Kidney epithelial cell (primary cell): ENCODE data around the gene PEX3. TPM values are rescaled to one million over a fixed set of nuclear protein-coding genes. Genes with fewer than 3 reads are reported as not detected.
A peak's percentile ranks its signal among the peaks of the same experiment; 100 is the strongest.

Experiments
- DNase-seq: peaks from one replicate; pipeline ENCODE4 v3.0.0-alpha.2; 2010; ENCODE audit warnings: low read depth
- H3K27me3 ChIP-seq: 2 replicates; pipeline ENCODE4 v1.6.0; 2011; ENCODE audit warnings: low read length; ENCODE audit not compliant: control insufficient read depth, insufficient read depth
- H3K36me3 ChIP-seq: 2 replicates; pipeline ENCODE4 v1.5.1; 2011; ENCODE audit warnings: low read length; ENCODE audit not compliant: control insufficient read depth, insufficient read depth
- H3K4me3 ChIP-seq: 2 replicates; pipeline ENCODE4 v1.5.1; 2011; ENCODE audit warnings: low read depth, mild to moderate bottlenecking, control low read depth, low read length
- total RNA-seq: library from RNA; depleted of rRNA; stranded (reverse); fragments of >200 nt; gene quantifications from 2 replicates; pipeline ENCODE4 v1.2.3, GENCODE V29; 2015
- TF ChIP-seq, protein P1 (sequence below): IDR thresholded peaks from 2 replicates; pipeline ENCODE4 v1.5.1; 2011; ENCODE audit warnings: mild to moderate bottlenecking, moderate library complexity, low read length, control low read depth, inconsistent platforms; ENCODE audit not compliant: insufficient read depth, poor library complexity, severe bottlenecking

The PEX3 gene
- total RNA-seq, 1 donor from 2014 or later = 11.4 TPM

GRCh38 chr6:143490775-143491174 is 40.2 kb downstream of the PEX3 start:
- DNase-seq = no peak
- TF ChIP-seq, protein P1, sequence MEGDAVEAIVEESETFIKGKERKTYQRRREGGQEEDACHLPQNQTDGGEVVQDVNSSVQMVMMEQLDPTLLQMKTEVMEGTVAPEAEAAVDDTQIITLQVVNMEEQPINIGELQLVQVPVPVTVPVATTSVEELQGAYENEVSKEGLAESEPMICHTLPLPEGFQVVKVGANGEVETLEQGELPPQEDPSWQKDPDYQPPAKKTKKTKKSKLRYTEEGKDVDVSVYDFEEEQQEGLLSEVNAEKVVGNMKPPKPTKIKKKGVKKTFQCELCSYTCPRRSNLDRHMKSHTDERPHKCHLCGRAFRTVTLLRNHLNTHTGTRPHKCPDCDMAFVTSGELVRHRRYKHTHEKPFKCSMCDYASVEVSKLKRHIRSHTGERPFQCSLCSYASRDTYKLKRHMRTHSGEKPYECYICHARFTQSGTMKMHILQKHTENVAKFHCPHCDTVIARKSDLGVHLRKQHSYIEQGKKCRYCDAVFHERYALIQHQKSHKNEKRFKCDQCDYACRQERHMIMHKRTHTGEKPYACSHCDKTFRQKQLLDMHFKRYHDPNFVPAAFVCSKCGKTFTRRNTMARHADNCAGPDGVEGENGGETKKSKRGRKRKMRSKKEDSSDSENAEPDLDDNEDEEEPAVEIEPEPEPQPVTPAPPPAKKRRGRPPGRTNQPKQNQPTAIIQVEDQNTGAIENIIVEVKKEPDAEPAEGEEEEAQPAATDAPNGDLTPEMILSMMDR = no peak
- Histone ChIP-seq H3K27me3 (no peaks in the 10 kb centered on the region), H3K36me3 (no peaks in the 10 kb centered on the region), H3K4me3 (no peak overlapping the region)

GRCh38 chr6:143496974-143497373 is 46.4 kb downstream of the PEX3 start:
- no peaks in the 10 kb centered on the region for H3K27me3 ChIP-seq
- TF ChIP-seq, protein P1 = no peak
- peaks cover 1% of the 10 kb centered on the region for H3K36me3 ChIP-seq
- no peak for DNase-seq
- no peak overlapping the region for H3K4me3 ChIP-seq

- TF ChIP-seq, protein P1 = no peak
- Histone ChIP-seq H3K36me3 (peaks cover 1% of the 10 kb centered on the region), H3K4me3 (no peak overlapping the region), H3K27me3 (no peaks in the 10 kb centered on the region)
- no peak for DNase-seq
These were observed 47.8 kb downstream of the PEX3 start for GRCh38 chr6:143498428-143498827.

GRCh38 chr6:143501851-143502250 is 51.2 kb downstream of the PEX3 start:
- Histone ChIP-seq H3K4me3 (no peak overlapping the region), H3K36me3 (peaks cover 1% of the 10 kb centered on the region), H3K27me3 (no peaks in the 10 kb centered on the region)
- TF ChIP-seq, protein P1 = peak; percentile 4
- DNase-seq = no peak

GRCh38 chr6:143504369-143504768 is 53.8 kb downstream of the PEX3 start:
- H3K27me3 ChIP-seq = no peaks in the 10 kb centered on the region
- H3K36me3 ChIP-seq = peaks cover 1% of the 10 kb centered on the region
- no peak overlapping the region for H3K4me3 ChIP-seq
- no peak for DNase-seq
- TF ChIP-seq, protein P1 = no peak

DNA sequence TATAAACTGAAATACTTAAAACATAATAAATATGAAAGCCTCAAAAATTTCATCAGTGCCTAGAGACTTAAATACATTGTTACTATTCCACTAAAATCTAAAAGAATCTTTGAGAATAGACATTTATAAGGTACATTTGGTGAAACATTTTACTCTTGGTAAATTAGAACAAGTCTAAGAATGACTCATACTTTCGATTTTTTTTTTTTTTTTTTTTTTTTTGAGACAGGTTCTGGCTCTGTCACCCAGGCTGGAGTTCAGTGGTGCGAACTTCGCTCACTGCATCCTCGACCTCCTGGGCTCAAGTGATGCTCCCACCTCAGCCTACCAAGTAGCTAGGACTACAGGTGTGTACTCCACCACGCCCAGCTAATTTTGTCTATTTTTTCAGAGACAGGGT is 54.5 kb downstream of the PEX3 start:
- Histone ChIP-seq H3K4me3 (no peak overlapping the region), H3K36me3 (peaks cover 1% of the 10 kb centered on the region), H3K27me3 (no peaks in the 10 kb centered on the region)
- DNase-seq = no peak
- TF ChIP-seq, protein P1 = no peak
